ENCODE measurements around the gene IL18R1.
"Not testable (repeated sequence)": the region's sequence is repeated elsewhere in the genome, so short reads cannot be mapped to it uniquely, and the experiment has no call there.

The IL18R1 gene

GRCh38 chr2:102355526-102356380, at the start of gene IL18R1:
Gene IL18R1, plus strand, starts transcription at chr2:102355796. Its CDS starts 6,865 bp downstream, at chr2:102362661.
- DNase-seq = peak; percentile 38

- no peak for DNase-seq
Observed at GRCh38 chr2:102306125-102306524, 49.5 kb upstream of the IL18R1 start.

- no peak for DNase-seq
Observed at GRCh38 chr2:102310964-102311640, 44.5 kb upstream of the IL18R1 start, which contains the start of gene IL1RL1. Gene IL1RL1, plus strand, starts transcription at chr2:102311563. Its CDS starts 26,702 bp downstream, at chr2:102338265.

- no peak for DNase-seq
Observed at GRCh38 chr2:102313025-102313424, 42.6 kb upstream of the IL18R1 start.

GRCh38 chr2:102313471-102313870, 42.1 kb upstream of the IL18R1 start:
- no peak for DNase-seq

- no peak for DNase-seq
Observed at GRCh38 chr2:102313950-102314349, 41.6 kb upstream of the IL18R1 start.

GRCh38 chr2:102315921-102316320, 39.7 kb upstream of the IL18R1 start:
- no peak for DNase-seq

GRCh38 chr2:102317715-102318114, 37.9 kb upstream of the IL18R1 start:
- DNase-seq = no peak

GRCh38 chr2:102318437-102318836, 37.2 kb upstream of the IL18R1 start:
- no peak for DNase-seq

- DNase-seq = no peak
Observed at GRCh38 chr2:102321941-102322719, 33.5 kb upstream of the IL18R1 start.

GRCh38 chr2:102324914-102325313, 30.7 kb upstream of the IL18R1 start:
- not testable (repeated sequence) for DNase-seq

GRCh38 chr2:102331311-102331980, 24.1 kb upstream of the IL18R1 start:
- DNase-seq = no peak

GRCh38 chr2:102334486-102334885, 21.1 kb upstream of the IL18R1 start:
- DNase-seq = no peak

- no peak for DNase-seq
Observed at GRCh38 chr2:102335871-102336366, 19.7 kb upstream of the IL18R1 start.

- DNase-seq = no peak
Observed at GRCh38 chr2:102336502-102336945, 19.1 kb upstream of the IL18R1 start.

GRCh38 chr2:102337012-102337411, 18.6 kb upstream of the IL18R1 start:
- DNase-seq = no peak

- DNase-seq = no peak
Observed at GRCh38 chr2:102337481-102338386, 17.9 kb upstream of the IL18R1 start.

GRCh38 chr2:102340778-102341177, 14.8 kb upstream of the IL18R1 start:
- no peak for DNase-seq

- no peak for DNase-seq
Observed at GRCh38 chr2:102342888-102343287, 12.7 kb upstream of the IL18R1 start.

- no peak for DNase-seq
Observed at GRCh38 chr2:102344397-102344796, 11.2 kb upstream of the IL18R1 start.

- DNase-seq = no peak
Observed at GRCh38 chr2:102345329-102345920, 10.2 kb upstream of the IL18R1 start.
